Suppressor macrophage (primary cell): ENCODE measurements around the gene SYP.
A peak's percentile ranks its signal among the peaks of the same experiment; 100 is the strongest.
"Not testable (repeated sequence)": the region's sequence is repeated elsewhere in the genome, so short reads cannot be mapped to it uniquely, and the experiment has no call there.

Experiments used
- DNase-seq, 4 experiments: peaks; one replicate each; pipeline ENCODE4 v3.0.0-alpha.2; 2020 to 2022

Gene SYP

GRCh38 chrX:49188468-49189076, 11.4 kb downstream of the SYP start:
- DNase-seq: peak in 1 of 4 experiments; percentile 25

DNA sequence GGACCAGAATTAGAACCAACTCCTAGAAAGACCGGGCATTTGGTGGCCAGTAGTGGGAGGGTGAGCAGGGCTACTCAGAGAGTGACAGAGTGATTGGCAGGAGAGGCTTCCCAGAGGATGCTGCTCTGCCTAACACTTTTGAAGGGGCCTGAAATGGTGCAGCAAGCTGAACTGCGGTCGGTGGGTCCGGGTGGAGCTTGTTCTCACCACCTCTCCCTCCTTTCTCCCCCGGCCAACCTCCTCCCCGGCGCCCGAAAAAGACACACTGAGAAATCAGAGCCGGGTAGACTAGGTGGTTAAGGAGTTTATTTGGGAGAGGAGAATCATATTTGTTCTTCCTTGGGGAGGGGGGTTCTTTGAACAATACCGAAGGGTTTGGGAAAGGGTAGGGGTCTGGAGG, 12.5 kb downstream of the SYP start:
- DNase-seq: no peak

DNA sequence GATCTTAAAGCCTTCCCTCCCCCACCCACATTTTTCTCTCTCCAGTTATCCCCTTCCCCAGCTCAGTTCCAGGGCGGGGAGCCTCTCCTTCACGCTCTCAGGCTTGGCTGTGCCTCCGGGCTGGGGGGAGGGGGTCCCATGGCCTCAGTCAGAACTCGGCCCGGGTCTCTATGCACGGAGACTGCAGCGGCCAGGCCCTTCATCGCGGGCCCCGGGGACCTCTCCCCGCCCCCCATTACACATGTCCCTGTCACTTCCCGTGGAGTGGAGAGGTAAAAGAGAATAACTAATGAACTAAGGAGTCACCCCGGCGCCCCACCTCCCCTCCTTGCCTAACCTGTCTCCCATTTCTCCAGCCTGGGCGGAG, 13.0 kb downstream of the SYP start:
- DNase-seq: no peak

GRCh38 chrX:49186125-49187027, 13.6 kb downstream of the SYP start, which contains the start of gene PRICKLE3:
Gene PRICKLE3 (minus strand): TSS chrX:49186373. CDS start chrX:49186297, 76 bp downstream.
- DNase-seq: peak; percentile 77 to 92 (median 84)

DNA sequence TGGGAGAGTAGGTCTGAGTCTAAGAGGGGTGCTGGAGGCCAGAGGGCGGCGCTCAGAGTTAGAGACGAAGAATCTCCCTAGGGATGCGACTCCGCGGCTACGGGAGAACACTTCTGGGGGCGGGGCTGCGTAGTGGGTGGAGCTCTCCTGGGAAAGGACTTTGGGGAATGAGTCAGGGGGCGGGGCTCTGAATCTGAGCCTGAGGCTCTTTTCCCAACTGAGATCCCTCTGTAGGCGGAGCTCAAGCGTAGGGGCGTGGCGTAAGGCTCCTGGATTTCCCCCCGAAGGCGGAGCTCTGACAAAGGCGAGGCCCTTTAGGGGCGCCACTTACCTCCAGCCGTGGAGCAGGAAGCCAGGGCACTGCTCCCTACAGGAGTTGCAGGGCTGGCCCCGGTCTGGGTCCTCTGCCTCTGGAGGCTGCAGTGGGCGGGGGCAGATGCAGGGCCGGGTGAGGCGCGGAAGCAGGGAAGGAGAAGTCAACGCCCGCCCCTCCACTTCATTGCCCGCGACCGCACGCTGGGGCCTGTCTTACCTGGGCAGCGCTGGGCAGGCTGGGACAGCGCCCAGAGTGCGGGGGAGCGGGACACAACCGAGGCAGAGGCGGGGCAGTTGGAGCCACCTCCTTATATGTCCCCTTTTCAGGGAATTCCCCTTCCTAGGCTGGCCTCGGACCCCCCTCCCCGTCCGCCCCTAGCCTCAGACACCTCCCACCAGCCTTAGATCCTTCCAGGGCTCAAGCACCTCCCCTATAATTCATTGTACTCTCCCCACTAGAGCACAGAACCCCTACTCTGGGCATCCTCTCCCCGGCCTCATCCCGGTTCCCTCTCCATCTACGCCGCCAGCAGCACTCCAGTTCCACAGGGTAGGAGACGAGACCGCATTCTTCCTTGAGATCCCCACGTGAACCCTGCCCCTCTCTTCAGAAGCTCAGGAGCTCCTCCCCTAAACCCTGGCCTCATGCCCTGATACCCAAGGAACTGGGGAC, 15.4 kb downstream of the SYP start:
- DNase-seq: peak; percentile 31 to 68 (median 54)

DNA sequence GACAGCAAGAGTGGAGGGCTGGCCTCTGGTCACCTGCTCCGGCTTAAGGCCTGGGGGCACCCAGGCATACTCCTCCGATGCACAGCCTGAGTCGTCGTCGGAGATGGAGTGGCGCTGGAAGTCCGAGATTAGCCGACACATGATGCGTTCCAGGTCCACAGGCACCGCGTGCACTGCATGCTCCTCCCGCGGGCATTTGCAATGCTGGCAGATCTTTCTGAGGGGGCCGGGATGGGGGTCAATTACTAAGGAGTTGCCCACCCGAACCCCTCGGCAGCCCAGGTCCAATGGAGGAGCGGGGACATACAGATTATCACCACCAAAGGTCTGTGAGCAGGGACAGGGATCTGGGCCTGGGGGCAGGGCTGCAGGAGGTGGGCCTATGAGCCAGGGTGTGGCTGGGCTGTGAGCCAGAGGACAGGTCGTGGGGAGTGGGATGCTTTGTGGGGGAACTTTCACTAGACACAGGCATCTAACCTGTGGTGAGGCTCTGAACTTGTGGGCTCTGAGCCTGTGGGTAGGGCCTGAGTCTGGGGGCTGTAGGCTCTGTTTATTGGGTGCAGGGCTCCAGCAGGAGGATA, 16.2 kb downstream of the SYP start:
- no peak for DNase-seq

DNA sequence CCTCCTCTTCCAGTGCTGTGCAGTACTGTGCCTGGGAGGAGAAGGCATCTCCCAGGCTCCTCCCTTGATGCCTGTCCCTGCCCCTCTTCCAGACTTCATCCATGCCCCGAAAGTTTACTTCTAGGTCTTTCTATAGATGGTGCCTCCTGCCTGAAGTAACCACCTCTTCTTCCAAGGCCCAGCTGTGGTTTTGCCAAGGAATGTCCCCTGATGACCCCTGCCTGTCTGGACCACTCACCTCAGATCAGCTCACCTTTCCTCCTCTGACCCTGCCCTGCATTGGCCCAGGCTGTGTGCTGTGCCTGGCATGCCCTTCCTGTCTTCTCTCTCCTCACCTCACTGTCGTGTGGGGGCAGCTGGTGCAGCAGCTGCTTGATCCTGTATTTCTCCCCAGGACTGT, 20.6 kb downstream of the SYP start:
- no peak for DNase-seq

- DNase-seq: no peak
Observed at GRCh38 chrX:49178537-49178936, 21.5 kb downstream of the SYP start.

GRCh38 chrX:49177873-49178480, 22.0 kb downstream of the SYP start:
- DNase-seq: no peak

DNA sequence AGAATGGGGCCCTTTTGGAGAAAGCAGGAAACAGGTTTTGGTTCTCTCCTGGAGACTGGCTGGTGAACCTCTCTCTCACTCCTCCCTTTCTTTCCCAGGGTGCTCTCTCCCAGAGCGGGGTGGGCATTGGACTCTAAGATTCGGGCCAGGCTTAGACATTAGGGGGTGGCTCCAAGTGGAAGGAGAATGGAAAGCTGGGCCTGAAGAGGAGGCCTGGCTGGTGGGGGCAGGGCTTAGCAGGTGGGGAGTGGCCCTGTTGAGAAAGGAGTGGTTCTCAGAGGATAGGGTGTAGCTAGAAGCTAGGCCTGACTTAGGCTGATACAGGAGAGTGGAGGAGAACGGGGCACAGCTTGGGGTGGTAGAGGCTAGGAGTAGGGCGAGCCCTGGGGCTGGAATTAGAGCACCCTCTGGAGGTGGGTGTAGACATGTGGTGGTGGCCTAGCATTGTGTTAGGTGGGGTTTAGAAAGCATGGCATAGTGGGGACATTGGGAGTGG, 22.6 kb downstream of the SYP start:
- DNase-seq: peak in 3 of 4 experiments; percentile 17 to 51 (median 41)

GRCh38 chrX:49176421-49177326, 23.3 kb downstream of the SYP start:
- peak; percentile 26 to 69 (median 58) for DNase-seq

DNA sequence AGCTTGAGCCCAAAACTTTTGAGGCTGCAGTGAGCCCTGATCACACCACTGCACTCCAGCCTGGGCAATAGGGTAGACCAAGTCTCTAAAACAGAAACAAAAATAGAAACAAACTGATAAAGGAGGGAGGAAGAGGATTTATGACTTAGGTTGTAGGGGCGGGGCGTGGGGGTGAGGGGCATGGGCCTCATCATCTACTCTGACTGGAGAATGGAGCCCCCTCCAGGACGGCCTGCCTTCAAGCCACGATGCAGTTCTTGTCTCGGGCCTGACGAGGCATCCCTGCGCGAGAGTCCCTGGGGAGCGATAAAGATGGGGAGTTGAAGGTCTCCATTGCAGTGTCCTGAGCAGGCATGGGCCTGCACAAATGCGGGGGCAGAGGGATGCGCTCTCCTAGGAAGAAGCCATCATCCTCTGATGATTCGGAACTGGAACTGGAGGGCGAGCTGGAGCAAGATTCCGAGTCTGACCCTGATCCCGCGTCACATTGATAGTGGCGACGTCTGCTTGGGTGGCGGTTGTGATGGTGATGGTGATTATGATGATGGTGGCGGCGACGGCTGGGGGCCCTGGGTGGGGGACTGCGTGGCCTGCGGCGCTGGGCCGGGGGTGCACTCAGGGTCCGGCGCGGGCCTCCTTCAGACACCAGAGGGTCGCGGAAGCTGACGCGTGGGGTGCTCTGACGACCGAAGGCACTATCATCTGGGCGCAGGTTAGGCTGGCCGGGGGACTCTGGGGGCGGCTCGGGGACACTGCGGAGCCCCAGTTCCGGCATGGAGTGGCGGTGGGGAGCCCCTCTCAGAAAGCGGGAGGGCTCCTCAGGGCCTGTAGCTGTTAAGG, 24.3 kb downstream of the SYP start:
- DNase-seq: no peak

DNA sequence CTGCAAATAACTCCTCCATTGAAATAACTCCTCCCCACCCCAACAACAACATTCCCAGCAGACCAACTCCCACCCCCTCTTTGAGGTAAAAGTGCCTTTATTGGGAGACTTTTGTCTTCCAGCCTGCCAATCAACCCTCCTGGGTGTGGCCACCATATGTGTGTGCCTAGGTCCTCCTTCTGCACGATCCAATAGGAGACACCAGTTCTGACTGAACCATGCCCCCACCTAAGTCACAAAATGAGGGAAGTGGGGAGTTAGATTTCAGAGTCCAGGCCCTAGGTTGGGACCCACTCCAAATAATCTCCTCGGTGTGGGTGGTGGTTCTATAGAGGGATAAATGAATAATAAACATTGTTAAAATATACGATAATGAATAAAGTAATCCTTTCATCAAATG, 25.3 kb downstream of the SYP start:
- no peak for DNase-seq

- not testable (repeated sequence) for DNase-seq
Observed at GRCh38 chrX:49173544-49173943, 26.4 kb downstream of the SYP start.

DNA sequence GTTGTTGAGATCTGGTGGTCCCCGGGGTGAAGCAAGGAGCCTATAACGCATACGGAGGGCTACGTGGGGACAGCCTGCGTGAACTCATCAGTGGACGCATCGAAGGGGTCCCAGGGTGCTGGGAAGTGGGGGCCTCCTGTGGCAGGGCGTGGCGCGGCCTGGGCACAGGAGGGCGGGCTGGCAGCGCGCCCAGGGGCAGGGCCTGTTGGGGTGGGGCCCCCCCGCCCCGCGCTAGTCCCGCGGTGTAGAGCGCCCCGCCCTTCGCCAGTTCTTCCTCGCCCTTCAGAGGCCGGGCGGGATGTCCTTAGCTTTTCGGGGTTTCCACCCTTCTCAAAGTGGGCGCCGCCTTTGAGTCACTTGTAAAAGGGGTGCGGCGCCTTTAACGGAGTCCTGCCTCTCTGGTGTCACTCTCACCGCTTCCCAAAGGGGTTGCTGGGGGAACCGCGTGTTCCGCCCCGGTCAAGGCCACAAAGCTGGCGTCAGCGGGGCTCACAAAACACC, 27.7 kb downstream of the SYP start:
- DNase-seq: peak; percentile 68 to 88 (median 82)

DNA sequence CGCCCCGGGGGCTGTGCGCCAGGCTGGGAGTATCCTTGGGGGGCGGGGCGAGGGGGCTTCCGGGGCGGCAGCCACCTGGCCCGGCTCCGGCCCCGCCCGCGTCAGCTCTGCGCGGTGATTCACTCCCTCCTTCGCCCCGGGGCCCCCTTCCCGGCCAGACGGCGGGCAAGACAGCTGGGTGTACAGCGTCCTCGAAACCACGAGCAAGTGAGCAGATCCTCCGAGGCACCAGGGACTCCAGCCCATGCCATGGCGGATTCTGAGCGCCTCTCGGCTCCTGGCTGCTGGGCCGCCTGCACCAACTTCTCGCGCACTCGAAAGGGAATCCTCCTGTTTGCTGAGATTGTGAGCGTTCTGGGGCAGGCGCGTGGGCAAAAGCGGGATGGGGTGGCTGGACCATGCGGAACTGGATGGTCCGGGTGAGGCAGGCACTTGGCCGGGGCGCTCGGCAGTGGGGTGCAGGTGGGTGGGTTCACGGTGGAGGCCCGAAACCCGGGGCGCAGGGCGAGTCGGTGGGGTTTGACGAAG, 28.2 kb downstream of the SYP start, which contains the start of gene PLP2:
PLP2 (plus strand) TSS at position 147 of the 528 bp plus-strand sequence; CDS start at position 250, 103 bp downstream.
- peak; percentile 40 to 66 (median 50) for DNase-seq

- DNase-seq: no peak
Observed at GRCh38 chrX:49167740-49168108, 32.3 kb downstream of the SYP start.

DNA sequence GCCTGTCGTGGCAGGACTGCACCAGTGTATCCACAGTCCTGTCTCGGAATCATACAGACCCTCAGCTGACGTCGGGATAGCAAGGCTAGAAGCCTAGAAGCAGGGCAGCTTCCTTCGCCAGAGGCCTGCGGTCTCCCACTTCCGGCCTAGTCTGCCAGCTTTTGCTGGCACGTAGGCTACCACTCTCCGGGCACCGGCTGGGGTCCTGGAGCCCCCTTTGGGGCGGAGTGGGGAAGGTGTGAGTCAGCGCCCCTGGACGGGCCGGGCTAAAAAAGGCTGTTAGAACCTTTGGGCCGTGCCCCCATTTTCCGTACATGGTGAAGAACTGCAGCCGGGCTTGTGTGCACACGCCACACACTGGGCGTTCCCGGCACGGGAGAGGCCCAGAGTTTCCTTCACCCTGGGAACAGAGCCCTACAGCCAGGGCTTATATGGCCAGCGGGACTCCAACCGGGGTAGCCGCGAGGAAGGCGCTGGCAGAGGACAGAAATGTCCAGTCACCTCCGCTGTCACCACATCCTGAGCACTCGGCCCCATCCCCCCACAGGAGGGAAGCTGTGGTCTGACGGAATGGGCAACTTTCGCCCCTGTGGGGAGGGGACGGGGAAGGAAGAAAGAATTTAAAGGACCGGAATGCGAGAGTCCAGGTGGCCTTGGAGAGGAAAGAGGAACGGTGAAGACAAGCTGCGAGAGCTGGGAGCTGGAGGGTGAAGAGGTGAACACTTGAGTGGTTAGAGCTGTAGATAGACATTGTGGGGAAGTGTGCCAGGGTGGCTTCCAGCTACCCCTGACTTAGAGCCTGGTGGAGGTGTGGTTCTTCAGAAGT, 32.9 kb downstream of the SYP start:
- peak; percentile 69 to 84 (median 81) for DNase-seq
